GM18517 (cell line): ENCODE data around the gene MMAB.

Experiments used
- ATAC-seq: cut with Tn5 transposase; IDR thresholded peaks from one replicate; pipeline ENCODE4 v1.9.1; 2021; ENCODE audit warnings: mild to moderate bottlenecking, moderate library complexity; ENCODE audit not compliant: unreplicated experiment

Gene MMAB

DNA sequence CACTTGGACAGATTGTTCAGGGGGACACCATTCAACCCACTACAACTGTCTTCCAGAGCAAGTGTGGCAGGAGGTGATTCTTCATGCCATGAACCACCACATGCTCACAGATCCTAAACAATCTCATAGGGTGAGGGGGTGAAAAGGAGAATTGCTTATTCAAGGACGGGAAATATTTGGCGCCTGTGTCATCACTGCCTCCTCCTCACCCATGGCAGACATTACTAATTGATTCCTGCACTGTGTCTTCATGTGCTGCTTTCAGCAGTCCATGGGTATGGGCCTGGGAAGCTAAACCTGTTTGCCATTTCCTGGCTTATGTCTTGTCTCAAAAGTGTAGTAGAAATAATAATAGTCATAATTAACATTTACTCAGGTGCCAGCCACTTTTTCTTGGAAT is 31.3 kb downstream of the MMAB start:
- no peak for ATAC-seq

DNA sequence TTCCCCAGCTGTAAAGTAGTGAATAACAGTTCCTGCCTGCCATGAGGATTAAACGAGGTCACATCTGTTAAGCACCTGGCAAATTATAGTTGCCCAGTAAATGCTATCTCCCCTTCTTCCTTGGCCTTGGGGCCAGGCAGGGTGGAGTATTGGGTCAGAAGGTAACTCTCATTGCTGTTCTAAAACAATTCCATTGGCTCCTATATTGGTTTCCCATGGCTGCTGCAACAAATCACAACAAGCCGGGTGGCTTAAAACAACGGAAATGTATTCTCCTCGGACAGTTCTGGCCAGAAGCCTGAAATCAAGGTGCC is 31.9 kb downstream of the MMAB start:
- no peak for ATAC-seq

DNA sequence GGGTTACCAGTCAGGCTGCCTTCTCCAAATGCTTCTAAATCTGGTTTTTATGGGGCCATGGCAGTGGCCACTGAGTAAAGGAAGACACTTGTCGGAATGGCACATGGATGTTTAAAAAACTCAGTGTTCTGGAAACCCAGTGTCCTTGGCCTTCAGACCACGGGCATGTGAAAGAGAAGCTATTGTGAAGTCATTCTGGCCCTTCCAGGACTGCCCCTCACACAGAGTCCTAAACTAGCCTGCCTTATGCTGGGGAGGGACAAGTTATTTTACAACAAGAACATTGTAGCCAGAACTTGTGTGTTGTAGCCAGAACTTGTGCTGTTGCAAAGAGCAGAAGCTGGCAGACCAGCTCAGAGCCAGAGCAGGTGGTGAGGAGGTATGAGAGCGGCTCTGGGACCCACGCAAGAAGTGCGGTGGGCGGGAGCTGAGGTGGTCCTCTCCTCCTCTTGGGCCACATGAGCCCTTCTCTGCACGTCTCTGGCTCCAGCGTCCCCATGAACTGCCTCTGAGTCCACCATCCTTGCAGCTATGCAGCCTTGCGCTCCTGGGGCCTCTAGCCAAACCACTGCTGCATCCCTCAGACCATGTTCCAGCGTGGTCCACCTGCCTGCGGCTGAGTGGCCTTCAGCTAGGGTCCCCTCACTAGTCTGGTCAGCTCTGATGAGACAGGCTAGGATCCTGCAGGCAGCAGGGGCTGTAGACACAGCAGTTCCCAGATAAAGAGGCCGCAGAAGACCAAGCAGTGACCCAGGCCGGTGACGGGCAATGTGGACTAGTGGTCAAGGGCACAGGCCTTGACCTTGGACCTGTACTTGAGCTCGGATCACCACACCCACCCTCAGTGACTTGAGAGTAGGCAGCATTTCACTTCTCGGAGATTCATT is 32.5 kb downstream of the MMAB start:
- no peak for ATAC-seq

GRCh38 chr12:109539508-109539907 is 33.8 kb downstream of the MMAB start:
- ATAC-seq: no peak

GRCh38 chr12:109538191-109538863 is 35.0 kb downstream of the MMAB start:
- ATAC-seq: no peak

DNA sequence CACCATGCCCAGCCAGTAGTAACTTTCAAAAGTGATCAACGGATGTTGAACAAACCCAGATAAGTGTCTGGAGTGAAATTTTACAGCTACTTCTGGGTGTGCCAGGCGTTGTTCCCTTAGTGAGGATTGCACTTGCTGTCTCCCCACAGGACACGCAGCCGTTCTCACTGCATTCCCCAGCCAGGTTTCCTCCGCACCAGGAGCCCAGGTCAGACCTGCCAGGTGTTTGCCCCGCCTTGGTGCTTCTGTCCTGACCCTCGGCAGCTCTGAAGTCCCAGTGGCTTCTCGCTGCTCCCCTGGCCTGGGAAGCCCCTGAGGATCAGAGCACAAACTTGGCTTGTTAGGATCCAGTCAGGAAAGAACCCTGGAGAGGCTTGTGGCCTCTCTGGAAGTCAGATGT is 36.2 kb downstream of the MMAB start:
- ATAC-seq: no peak

DNA sequence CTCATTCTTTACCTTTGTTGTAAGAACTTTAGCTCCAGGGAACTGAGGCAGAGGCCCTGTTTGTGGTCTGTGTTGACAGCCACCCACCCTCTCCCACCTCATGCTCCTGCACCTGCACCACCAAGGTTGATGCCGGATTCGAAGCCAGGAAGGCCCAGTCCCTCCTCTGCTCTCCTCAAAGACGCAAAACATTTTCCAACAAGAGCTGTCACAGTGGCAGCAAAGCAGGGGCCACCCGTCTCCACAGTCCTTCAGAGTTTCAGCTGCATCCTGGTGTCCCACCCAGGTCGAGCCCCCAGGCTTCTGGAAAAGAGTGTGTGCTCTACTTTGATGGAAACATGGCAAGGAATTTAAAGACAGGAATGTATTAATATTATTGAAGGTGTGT is 37.4 kb downstream of the MMAB start:
- no peak for ATAC-seq

- ATAC-seq: no peak
Measured at GRCh38 chr12:109535231-109535862, 38.0 kb downstream of the MMAB start.

- ATAC-seq: no peak
Measured at GRCh38 chr12:109534456-109534855, 38.8 kb downstream of the MMAB start.

- no peak for ATAC-seq
Measured at GRCh38 chr12:109533487-109533740, 39.9 kb downstream of the MMAB start.

GRCh38 chr12:109532721-109533486 is 40.4 kb downstream of the MMAB start:
- no peak for ATAC-seq

- ATAC-seq: no peak
Measured at GRCh38 chr12:109531411-109531810, 41.9 kb downstream of the MMAB start.

DNA sequence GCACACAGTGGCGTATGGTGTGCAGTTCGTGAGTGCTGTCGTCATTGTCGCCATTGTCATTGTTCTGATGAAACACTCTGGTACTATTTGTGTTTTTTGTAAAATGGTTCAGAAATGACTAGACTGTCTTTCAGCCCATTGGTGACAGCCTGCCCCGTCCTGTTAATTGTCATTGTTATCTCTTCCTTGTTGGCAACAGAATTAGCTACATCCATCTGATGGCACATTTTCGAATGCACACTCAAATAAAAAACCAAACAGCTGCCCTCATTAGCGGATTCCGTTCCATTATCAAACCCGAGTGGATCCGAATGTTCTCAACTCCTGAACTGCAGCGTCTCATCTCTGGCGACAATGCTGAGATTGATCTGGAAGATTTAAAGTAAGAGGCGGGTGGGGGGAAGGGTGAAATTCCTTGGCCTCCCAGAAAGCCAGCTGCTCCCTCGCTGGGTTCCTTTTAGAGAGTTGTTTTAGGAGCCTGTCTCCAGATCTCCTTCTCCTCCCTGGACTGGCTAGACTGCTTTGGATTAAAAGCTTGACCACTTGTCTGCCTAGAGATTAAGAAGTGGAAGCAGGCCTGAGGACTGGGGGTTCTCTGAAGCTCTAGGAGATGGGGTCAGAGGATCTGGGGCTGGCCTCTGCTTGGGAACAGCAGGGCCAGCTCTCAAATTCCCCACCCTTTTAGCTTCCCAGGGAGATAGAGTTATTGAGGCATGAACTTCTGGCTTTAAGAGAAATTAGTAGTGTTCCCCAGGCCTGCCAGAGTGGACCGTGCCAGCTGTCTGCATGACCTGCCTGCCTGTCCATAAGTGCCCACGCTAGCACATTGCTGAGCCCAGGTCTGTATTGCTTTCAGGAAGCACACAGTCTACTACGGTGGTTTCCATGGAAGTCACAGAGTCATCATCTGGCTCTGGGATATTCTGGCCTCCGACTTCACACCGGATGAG is 43.3 kb downstream of the MMAB start:
- no peak for ATAC-seq

DNA sequence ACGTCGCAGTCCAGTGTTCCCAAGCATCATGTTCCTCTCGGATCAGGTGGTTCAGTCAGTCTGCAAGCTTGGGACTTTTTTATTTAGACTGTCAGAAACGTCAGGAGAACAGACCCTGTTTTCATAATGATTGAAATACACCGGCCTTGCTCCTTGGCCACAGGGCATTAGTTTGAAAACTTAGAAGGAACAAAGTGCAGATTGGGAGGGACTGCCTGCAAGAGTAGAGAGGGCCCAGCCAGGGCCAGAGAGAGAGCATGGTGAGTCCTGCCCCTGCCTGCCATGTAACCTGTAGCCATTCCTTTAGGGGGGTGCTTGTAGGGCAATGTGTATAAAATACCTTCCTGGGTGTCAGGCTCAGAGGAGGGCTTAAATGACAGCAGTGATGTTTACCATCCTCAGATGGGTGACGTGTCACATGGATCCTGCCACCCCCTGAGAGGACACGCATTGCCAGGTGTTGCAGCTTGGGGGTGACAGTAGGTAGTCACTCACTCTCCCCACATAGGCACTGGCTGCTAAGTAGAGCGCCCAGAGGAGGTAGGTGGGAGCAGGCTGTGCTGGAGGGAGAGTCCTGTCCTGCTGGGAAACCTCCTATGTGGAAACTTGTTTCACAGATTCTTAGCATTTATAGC is 45.7 kb downstream of the MMAB start:
- ATAC-seq: no peak

DNA sequence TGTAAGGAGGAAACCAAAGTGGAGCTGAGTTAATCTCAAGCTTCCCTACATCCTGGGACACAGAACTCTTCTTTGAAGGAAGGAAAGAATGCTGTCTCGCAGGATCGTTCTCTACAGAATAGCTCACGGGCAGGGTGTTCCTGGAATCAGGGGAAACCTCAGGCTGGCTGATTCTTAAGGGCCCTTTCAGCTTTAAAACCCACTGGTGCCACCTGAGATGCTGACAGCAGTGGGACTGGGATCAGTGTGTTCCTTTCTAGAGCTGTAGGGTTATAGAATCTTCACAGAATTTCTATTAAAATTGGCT is 48.1 kb downstream of the MMAB start:
- ATAC-seq: no peak

GRCh38 chr12:109524466-109525278 is 48.6 kb downstream of the MMAB start:
- ATAC-seq: no peak

DNA sequence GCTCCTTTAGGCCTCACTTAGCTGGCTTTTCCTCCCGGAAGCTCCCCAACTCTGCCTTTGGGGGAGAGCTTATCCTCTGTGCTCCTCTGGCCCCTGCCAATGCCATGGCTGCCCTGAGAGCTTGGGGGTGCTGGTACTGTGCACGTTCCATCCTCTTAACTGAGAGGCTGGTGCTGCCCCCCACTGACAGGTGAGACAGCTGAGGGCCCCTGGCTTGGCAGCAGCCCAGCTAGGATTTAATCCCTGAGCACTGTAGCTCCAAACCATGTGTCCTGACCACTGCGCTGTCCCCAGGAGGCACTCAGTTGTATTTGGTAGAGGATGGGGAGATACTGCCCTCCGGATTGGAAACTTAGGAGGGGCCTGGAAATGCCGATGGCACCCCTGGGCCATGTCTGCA is 49.8 kb downstream of the MMAB start:
- ATAC-seq: no peak

DNA sequence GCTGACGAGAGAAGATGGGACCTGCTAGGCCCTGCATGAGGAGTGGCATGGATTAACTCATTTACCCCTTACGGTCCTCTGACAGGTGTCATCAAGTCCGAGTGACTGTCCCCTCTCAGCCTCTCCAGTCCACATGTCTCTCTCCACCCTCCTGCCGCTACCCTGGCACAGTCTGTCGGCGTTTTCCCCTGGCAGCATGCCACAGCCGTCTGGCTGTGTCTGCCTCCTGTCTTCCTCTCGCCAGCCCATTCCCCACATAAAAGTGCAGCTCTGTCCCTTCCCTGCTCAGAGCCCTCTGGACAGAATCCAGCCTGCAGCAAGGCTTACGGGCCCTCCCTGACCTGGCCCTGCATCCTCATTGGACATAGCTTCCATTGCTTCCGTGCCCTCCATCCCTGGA is 50.2 kb downstream of the MMAB start:
- no peak for ATAC-seq

DNA sequence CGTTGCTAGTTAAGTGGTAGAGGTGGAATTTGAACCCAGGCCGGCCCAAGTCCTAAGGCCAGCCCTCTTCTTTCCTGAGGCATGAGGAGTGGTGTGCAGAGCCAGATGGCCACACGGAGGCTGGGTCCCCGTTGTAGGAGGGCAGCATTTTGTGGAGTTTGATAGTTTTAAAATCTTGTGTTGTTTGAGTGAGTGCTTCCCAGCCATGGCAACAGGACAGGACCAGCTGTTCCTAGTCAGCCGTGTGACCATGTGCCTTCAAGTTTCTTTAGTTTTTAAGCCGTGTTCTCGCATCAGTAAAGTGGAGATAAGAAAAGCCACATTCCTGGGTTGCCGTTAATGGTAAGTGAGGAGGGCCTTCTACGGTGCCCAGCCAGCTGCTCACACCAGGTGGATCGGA is 51.5 kb downstream of the MMAB start:
- ATAC-seq: no peak
